GM18867 (cell line): ENCODE data around the gene POLA1.

Experiments
- ATAC-seq: cut with Tn5 transposase; IDR thresholded peaks from one replicate; pipeline ENCODE4 v1.9.1; 2021; ENCODE audit warnings: mild to moderate bottlenecking, moderate library complexity; ENCODE audit not compliant: unreplicated experiment

Gene POLA1

DNA sequence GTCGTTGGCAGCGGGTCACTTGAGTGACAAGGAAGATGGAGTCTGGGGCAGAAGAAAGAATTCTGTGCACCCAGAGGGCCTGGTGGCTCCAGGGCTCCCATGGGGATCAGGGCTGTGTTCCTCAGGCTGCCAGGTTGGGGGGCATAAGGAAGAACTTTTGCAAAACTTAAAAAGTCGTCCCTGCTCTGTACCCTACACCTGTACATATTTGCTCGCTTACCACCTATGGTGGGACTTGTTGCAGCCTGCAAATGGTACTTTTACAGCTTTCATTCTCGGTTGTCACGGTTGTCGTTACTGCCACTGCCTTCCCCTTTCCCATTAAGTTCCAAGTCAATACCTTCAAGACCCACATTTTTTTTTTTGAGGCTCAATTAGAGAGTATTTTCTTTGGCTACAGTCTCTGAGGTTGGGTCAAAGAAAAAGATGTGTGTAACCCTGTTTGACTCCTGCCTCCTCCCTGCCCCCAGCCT lies 312.9 kb downstream of the POLA1 start:
- ATAC-seq = no peak

- ATAC-seq = no peak
Observed at GRCh38 chrX:25007059-25008053, 313.6 kb downstream of the POLA1 start.

DNA sequence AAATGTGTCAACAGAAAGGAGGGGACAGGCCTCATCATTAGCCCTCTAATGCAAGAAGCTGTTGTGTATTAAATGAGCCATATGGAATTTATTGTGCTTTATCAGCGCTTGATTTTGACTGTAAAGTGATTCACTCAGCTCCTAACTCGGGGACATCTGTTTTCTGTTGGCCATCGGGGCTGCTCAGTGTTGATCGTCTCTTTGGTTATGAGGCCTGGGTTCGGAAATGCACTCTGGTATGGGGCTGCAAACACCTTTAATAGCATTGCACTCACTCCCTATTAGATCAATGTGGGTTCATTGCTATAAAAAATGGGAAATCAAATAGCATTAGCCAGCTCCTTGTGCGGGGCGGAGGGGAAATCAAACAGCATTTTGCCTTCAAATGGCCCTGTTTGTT lies 315.7 kb downstream of the POLA1 start:
- no peak for ATAC-seq

GRCh38 chrX:25010784-25011588 lies 317.3 kb downstream of the POLA1 start:
- ATAC-seq = no peak

- ATAC-seq = no peak
Observed at GRCh38 chrX:25011589-25012432, 318.1 kb downstream of the POLA1 start.

DNA sequence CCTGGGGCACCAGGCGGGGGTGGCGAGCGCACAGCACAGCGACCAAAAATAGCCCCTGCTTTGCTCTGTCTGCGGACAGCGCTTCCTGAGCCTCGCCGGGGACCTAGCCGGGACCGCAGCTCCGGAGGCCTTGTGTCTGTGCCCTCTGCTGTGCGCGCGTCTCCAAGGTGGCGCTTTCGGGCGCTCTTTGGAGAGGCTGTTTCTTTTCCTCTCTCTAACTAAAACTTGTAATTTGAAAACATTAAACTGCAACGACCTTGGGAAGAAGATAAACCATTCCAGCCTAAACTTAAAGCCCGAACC lies 318.7 kb downstream of the POLA1 start:
- no peak for ATAC-seq

DNA sequence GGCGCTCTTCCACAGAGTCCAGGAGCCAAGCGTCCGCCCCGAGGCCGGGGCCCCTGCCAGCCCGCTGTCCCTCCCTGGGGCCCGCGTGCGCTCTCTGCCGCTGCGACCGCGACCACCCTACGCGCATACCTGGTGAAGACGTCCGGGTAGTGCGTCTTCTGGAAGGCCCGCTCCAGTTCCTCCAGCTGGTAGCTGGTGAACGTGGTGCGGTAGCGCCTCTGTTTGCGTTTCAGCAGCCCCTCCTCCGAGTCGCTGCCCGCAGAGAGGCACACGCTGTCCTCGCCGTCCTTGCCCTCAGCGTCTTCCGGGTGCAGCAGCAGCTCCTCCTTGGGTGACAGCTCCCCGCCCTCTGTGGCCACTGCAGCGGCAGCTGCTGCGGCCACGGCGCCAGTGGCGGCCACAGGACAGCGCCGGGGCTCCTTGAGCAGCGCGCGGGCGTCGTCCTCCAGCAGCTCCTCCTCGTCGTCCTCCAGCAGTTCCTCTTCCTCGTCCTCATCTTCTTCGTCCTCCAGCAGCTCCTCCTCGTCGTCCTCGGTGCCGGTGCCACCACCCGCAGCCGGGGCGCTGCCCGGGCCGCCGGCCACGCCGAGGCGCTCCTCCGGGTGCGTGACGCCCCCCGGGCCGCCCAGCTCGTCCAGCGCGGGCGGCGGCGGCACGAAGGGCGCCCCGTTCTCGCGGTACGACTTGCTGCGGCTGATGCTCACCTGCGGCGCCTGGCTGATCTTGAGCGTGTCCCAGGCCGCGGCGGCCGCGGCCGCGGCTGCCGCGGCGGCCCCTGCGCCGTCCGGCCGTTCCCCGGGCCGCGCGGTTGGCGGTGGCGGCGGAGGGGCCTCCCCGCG lies 319.3 kb downstream of the POLA1 start:
- peak; percentile 54 for ATAC-seq

DNA sequence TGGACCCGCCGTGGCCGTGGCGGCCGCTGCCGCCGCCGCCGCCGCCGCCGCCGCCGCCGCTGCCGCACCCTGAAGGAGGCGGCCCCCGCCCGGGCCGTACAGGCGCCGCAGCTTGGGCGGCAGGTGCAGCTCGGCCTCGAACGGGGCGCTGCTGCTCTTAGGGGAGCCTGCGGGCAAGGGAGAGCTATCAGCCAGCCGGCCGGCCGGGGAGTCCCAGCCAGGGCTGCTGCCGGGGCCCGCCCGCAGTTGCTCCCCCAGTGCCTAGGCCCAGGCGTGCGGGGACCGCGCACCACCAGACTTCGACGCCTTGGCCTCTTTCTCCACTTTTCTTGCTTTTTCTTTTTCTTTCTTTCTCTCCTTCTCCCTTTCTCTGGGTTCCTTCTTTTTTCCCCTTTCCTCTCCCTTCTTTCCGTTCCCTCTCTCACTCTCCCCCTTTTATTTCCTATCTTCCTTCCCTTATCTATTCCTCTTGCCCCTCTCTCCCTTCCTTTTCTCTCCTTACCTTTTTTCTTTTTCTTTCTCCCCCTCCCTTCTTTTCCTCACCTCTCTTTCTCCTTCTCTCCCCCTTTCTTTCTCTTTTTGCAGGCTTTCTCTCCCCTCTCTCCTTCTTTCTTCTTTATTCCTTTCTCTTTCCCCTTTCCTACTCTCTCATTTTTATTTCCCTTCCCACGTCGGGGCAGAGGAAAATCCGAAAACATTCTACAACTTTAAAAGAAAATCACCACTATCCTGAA lies 320.1 kb downstream of the POLA1 start:
- peak; percentile 67 for ATAC-seq

DNA sequence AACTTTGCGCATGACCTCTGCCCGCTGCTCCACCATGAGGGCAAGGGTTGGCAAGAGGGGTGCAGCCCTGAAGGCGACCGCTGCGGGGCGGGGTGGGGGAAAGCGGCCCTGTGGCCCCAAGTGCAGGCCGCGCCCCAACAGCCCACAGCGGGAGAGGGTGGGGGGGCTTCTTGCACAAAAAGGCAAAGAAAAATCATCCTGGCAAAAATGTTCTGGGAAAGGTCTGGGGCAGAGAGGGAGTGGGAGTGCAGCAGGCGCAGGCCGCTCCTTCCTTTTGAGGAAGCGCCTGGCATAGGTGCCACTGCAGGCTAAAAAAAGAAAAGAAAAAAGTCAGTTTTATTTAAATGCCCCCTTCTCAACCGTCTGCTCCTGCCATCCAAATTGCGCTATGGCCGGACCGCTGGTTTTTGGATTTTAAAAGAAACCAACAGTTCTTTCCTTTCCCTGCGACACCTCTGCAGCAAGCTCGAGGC lies 320.7 kb downstream of the POLA1 start:
- no peak for ATAC-seq

DNA sequence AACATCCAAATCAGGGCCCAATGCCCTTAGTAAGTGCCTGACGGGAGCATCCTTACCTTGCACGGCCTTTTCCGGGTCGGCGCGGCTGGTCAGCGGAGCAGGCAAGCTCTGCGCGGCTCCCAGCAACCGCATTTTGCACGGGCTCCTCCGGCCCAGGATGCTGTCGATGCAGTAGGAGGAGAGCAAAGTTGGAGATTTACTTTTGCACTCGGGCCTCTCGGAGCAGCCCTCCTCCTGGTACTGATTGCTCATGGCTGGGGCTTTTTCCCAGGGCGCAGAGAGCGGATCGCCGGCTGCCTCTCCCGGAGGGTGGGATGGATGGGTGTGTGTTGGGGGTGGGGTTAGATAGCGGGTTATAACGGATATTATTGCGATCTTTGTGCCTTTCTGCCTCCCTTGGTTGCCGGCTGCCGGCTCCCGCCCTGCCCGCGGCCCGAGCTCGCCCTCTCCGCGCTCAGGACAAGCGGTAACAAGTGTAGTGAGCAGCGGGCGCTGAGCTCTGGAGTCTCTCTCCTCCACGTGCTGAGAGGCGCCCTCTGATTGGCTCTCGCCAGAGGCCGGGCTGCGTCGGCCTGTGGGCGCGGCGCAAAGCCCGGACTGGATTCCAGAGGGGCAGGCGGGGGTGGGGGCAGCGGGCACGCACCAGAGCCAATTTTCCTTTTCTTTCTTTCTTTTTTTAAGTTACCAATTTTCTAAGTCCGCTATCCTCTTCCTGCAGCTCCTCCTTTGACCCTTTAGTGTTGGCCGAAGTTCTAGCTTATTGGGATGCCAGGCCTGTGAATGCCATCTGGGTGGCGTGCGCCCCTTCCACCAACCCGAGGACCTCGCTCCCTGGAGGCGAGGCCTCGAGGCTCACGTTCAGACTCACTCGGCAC lies 322.0 kb downstream of the POLA1 start, which contains the start of gene ARX:
TSS of gene ARX (minus strand) at position 480 of the 875 bp plus-strand sequence. CDS start at position 252, 228 bp downstream.
- ATAC-seq = no peak

GRCh38 chrX:25016361-25016671 lies 322.6 kb downstream of the POLA1 start:
- no peak for ATAC-seq

DNA sequence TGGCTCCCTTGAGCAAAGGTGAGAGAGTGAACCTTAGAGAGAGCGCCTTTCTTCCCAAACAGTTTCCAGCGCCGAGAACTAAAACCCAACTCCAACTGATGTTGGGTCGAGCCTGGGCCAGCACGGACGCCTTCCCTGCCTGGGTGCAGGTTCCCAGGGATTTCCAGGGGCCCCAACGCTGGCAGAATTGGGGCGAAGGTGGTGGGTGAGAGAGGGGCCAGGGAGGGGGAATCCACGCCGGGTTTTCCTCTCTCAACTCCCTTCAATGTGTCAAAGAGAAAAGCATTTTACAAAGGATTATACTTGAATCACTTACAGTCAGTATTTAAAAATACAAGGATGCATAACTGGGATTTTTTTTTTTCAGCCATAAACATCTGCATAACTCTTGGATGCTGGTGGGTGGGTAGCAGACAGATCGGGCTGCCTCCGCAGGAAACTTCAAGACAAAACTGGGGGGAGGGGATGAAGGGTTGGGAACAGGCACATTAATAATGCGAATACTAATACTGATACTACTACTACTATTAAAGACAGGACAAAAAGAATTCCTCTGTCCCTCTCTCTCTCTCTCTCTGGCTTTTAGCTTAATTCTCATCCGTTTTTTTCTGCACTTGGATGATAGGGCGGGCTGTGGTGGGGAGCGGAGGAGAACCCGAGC lies 323.4 kb downstream of the POLA1 start:
- no peak for ATAC-seq

DNA sequence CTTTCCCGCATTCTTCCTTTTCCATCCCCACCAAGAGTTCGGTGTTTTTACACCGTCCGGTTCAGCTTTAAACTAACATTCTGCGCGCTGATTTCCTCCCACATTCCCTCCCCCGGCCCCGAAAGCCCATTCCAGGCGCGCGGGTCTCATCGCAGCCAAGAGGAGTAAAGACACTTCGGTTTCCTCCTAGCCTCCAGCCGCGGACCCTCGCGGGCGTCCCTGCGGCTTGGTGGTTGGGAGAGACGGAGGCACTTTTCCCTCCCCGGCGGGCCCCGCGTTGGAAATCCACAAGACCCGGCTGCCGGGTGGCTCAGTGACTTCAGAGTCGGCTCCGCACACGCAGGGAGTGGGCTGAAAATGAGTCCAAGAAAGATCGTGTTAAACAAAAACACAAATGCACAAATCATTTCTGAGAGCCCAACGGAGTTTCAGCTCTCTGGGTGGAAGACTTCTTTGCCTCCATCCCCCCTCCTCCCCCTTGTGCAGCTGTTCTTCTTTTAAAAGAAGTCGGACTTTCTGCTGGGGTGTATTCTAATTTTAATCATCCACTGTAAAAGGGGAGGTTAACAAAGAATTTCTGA lies 324.0 kb downstream of the POLA1 start:
- no peak for ATAC-seq

DNA sequence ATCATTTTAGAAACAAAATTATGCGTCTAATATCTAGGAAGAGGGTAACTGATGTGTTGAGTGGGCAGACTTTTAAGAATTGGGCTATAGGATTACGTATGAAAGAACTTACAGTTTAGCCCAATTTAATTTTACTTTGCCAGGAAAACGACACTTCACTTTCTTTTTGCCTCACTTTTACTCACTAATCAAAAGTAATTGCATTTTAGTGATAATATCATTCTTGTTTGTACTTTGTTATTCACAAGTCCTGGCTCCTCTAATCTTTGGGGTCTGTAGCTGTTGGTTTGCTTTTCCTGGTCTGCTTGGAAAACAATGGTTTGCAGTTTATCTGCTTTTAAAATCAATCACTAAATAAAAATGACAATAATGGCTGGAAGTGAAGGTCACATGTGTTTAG lies 325.0 kb downstream of the POLA1 start:
- ATAC-seq = no peak

DNA sequence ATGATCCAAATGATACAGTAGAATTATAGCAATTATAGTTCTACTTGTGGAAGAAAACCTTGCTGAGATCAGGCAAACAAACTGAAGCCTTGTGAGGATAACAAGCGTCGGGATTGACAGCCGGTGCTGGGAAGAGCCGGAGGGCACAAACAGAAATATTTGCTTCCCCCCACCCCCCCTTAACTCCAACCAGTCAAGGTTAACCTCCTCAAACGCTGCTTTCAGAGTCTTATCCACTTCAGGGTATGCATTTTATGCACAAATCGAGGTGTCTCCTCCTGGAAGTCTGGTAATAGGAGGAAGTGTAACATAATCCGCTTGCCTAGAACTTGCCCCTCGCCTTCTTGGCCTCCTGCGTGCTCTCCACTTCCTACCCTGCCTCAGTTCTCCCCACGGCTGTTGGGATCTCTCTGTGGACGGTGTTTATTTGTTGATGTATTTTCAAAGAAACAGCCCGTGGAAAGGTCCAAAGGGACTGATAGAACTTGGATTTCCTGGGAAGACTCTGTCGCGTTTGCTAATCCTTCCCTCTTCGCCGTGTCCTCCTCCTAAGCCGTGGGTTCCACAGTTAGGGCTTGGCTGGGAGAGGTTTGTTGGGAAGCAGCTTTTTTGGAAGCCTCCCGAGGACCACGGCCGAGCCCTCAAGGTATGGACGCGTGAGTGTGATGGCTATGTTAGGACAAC lies 326.1 kb downstream of the POLA1 start:
- no peak for ATAC-seq

DNA sequence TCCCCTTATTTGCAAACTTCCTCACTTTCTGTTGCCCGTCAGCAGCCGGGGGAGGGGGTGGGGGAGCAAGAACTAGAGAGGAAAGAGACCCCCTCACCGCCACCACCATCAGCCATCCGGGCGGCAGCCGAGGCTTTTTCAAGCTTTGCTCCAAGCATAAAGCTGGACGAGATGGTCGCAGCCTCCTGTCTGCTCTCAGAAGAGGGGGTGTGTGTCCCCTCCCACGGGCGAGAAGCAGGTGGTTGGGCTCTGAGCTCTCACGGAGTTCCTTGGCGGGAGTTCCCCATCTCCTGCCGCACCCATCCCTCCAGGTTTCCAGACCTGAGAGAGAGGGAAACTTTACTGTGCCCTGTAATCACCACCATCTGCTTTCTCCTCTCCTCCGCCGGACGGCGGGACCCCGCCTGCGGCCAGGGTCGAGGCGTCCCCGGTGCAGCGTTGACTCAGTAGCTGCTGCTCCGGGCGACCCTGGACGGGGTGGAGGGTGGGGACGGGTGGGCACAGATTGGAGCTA lies 326.7 kb downstream of the POLA1 start:
- ATAC-seq = peak; percentile 22
